GM21447 (cell line): ENCODE results near the gene TMED8.
"Not testable (repeated sequence)": the region's sequence is repeated elsewhere in the genome, so short reads cannot be mapped to it uniquely, and the experiment has no call there.

Source experiments
- ATAC-seq: cut with Tn5 transposase; IDR thresholded peaks from one replicate; pipeline ENCODE4 v1.9.1; 2021; ENCODE audit not compliant: unreplicated experiment

The TMED8 gene

DNA sequence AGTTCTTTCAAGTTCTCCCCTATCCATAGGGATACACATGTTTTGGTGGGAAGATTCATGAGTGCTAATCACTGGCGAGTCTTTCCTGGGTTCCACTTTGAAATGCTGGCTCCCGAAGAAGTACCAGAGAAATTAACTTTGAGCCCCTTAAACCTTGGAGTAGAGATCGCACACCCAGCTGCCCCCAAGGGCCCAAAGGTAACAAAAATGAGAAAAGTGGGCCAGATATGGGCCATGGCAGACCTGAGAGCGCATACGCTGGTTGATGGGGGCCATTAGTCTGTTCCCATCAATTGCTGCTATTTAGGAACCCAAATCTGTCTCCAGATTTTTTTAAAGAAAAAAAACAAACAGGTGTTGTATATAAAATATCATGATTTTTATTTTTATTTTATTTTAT, 53.9 kb downstream of the TMED8 start:
- ATAC-seq = no peak

DNA sequence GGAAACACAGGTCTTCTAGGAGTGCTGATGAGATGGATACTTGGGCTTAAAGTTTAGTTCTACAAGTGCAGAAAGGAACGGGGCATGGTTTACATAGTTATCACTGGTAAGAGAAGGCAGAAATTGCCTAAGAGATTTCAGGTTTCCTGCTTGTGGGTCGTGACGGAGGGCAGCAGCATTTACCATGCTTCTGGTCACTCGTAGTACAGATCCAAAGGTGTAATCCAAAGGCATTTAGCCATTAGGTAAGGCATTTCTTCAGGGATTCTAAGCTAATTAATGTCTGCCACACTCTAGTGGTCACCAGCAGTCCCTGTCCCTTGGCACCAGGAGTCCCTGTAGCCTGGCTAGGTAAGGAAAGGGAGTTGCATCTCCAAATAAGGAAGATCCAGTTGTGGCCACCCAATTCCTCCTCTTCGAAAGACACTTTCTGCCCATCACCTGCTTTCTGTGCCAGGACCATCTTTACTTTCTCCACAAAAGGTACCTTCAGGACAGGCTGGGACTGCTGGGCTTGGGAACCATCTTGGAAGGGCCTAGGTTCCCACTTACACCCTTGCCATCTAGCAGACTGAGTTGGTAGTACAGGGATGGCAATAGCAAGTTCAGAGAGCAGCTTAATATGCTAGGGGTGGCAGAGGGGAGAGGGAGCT, 54.5 kb downstream of the TMED8 start:
- ATAC-seq = no peak

GRCh38 chr14:77320238-77320935, 56.5 kb downstream of the TMED8 start, which contains the start of gene POMT2:
Gene POMT2, minus strand, starts transcription at chr14:77320883. Its CDS starts 202 bp downstream, at chr14:77320681.
- peak; percentile 59 for ATAC-seq

DNA sequence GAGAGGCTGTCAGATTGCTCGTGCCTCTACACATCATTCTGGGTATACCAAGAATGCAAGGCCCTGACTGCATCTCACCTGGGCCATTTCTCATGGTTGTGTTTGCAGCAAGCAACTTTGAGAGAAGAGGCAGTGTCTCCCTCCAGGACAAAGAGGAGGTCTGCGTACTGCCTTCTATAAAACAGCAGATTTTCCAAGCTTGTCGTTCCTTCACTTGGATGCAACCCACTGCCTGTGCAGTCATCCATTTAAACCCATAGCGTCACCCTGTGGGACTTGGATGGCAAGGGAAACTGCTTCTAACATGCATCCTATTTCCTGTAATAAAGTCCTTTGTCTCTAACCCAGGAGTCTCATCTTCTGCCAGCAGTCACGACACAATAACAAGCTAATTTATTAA, 57.5 kb downstream of the TMED8 start:
- no peak for ATAC-seq

DNA sequence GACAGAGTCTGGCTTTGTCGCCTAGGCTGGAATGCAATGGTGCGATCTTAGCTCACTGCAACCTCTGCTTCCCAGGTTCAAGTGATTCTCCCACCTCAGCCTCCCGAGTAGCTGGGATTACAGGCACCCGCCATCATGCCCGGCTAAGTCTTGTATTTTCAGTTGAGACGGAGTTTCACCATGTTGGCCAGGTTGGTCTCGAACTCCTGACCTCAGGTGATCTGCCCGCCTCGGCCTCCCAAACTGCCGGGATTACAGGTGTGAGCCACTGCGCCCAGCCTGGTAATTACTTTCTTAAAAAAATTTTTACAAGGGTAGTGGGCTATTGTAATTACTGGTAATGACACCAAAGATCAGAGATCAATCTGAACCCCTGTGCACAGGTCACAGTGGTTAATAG, 58.1 kb downstream of the TMED8 start:
- not testable (repeated sequence) for ATAC-seq

GRCh38 chr14:77318006-77318553, 58.8 kb downstream of the TMED8 start:
- no peak for ATAC-seq

GRCh38 chr14:77316872-77317301, 60.0 kb downstream of the TMED8 start:
- ATAC-seq = no peak

- ATAC-seq = no peak
Measured at GRCh38 chr14:77316195-77316505, 60.7 kb downstream of the TMED8 start.

GRCh38 chr14:77314539-77315457, 62.1 kb downstream of the TMED8 start:
- no peak for ATAC-seq

DNA sequence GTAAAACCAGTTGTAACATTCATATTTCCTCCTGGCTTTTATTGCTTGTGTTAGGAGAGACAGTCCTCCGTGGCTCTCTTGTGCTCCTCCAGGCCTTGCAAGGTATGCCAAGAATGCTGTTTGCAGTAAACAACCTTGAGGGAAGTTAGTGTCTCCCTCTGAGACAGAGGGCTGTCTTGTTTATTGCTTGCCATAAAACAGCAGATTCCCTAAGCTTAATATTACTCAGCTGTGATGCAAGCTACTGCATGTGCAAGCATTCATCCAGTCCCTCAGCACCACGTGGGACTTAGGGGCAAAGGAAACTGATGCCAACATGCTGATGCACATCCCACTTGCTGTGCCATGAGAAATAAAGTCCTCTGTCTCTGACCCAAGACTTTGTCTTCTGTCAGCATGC, 62.9 kb downstream of the TMED8 start:
- ATAC-seq = no peak

- no peak for ATAC-seq
Measured at GRCh38 chr14:77313371-77313770, 63.5 kb downstream of the TMED8 start.

- ATAC-seq = no peak
Measured at GRCh38 chr14:77311217-77311616, 65.7 kb downstream of the TMED8 start.

DNA sequence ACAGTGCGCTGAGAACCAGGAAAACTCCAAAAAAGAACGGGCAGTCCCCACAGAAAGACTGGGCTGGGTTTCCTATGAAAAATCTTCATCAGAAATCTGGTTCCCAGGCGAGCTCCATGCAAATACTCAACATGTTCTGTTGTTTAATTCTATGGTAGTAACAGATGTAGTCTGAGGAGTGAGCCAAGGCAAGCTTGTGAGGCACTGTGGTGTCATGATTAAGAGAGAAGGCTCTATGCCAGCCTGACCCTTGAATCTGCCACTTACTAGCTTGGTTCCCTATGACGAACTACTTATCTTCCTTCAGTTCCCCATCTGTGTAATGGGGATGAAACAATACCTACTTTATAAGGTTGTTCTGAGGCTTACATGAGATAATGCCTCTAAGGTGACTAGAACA, 66.9 kb downstream of the TMED8 start:
- ATAC-seq = no peak

- no peak for ATAC-seq
Measured at GRCh38 chr14:77309131-77309530, 67.8 kb downstream of the TMED8 start.

GRCh38 chr14:77306851-77307496, 69.9 kb downstream of the TMED8 start:
- no peak for ATAC-seq

DNA sequence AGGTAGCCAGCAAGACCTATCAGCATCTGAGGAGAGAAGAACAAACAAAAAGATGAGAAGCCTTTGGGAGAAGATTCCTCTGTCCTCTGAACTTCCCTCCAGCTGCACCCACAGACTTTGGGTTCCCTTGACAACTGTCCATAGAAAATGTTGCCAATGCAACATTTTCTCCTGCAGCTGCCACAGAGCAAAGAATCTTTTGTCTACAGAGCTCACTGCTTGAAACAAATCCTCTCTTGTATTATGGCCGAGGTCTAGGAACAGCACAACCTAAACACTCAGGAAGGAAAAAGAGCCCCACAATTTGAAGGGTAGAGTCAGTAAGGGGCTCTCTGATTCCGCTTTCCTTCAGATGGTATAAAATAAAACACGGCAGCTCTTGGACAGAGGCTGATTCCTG, 70.5 kb downstream of the TMED8 start:
- no peak for ATAC-seq

- no peak for ATAC-seq
Measured at GRCh38 chr14:77305696-77306095, 71.2 kb downstream of the TMED8 start.

DNA sequence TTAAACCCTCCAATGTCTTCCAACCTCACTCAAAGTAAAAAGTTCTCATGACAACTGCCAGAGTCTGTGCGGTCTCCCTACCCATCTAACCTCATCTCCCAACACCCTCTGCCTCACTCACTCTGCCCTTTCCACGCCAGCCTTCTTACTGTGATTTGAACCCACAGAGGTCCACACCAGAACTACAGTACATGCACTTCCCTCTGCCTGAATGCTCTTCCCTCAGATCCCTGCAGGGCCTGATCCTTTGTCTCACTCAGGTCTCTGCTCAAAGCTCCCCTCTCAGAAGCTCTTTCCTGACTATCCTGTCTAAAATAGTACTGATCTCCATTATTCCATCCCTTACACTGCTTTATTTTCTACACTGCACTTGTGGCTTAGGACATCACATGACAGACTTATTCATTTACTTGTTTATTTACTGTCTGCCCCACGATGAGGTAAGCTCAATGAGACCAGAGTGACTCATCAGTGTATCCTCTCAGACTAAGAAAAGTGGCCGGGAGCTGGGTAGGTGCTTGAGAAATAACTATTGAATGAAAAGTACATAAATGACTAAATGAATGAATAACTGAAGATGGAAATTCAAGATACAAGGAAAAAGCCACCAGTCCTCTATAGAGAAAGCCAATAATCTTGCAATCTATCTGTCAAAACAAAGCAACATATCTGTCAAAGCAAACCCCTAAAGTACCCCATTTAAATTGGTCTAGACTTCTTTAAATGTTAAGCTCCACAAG, 73.3 kb downstream of the TMED8 start:
- peak; percentile 69 for ATAC-seq

GRCh38 chr14:77302926-77303325, 74.0 kb downstream of the TMED8 start:
- no peak for ATAC-seq

DNA sequence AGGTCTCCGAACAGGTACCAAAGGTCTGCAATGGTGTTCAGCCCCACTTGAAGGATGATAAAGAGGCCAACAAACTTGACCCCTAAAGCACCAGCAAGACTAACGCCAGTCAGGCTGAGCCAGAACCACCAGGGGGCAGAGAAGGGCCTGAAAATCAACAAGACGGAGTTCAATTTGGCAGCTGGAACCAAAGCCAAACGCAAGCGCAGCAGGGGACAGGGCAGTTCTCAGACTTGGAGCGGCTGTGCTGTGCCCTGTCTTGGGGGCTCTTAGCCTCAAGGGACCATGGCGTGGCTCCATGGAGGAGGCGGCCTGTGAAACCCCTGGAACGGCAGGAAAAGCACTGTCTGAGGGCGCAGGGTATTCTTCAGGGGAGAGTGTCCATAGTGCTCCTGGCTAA, 75.8 kb downstream of the TMED8 start:
- no peak for ATAC-seq
